ENCODE results near the gene HOXD9. TPM values are rescaled to one million over a fixed set of nuclear protein-coding genes. Genes with fewer than 3 reads are reported as not detected.

The HOXD9 gene
- total and polyA plus RNA-seq, 2 of the 8 experiments (the other 6 are each of a cell fraction or from before 2014, with no cell fraction given): not detected

DNA sequence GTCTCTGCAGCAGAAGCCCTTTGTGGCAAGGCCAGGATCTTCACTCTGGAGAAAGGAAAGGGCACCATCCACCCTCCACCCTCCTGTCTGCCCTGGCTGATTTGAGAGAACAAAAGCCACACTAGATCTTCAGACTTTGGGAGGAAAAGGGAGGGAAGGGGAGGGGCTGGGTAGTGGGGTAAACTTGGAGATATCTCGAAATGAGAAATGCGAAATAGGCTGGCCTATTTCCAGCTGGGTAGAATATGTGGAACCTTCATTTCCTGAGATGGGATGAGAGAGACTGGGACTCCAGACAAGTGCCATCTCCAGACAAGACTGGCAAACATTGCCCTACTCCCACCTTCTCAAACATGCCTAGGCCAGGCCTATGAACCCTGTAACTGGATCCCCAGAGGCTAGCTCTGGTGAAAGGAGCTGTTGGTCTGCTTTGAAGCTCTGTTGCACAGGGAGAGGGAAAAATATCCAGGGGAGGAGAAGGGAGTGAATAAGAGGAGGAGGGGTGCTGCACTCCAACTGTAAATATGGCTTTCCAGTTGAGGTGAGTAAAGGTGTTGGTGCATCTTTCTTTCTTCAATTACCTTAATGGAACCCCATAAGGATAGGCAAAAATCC is 21.2 kb upstream of the HOXD9 start (continued):
- no peak for TF ChIP-seq RAD21 (IDR thresholded peaks at IDR 0.05 in 1 of 2, conservative IDR thresholded peaks at IDR 0.05 in 1 of 2; ENCODE audit: low read depth in 2 of 2, low read length in 2 of 2)
- TF ChIP-seq JUN (IDR thresholded peaks at IDR 0.05; ENCODE audit: low read depth, low read length): no peak
- TF ChIP-seq CHD1 (IDR thresholded peaks at IDR 0.05; ENCODE audit: low read depth, low read length): no peak
- TF ChIP-seq TBP (IDR thresholded peaks at IDR 0.05; ENCODE audit: low read depth, low read length): no peak
- no peak for TF ChIP-seq CREB1 (IDR thresholded peaks at IDR 0.05)
